ENCODE data around the gene PRPF19.

The PRPF19 gene

GRCh38 chr11:60842668-60843600 lies 63.5 kb downstream of the PRPF19 start:
- no peak for DNase-seq (ENCODE audit: low spot score)
- no peak for TF ChIP-seq CTCF (IDR thresholded peaks at IDR 0.05; ENCODE audit: extremely low read depth, missing control alignments)

- DNase-seq (ENCODE audit: low spot score): peak; percentile 99
- no peak for TF ChIP-seq CTCF (IDR thresholded peaks at IDR 0.05; ENCODE audit: extremely low read depth, missing control alignments)
These were observed 64.4 kb downstream of the PRPF19 start, which contains the start of gene CCDC86 for GRCh38 chr11:60841797-60842667. Gene CCDC86, plus strand, starts transcription at chr11:60842113. Its CDS starts 12 bp downstream, at chr11:60842125.
